HG02588 (cell line): ENCODE results near the gene ERC2.

ENCODE experiments used
- ATAC-seq: cut with Tn5 transposase; IDR thresholded peaks from one replicate; pipeline ENCODE4 v1.9.1; 2021; ENCODE audit warnings: mild to moderate bottlenecking, moderate library complexity; ENCODE audit not compliant: unreplicated experiment

Gene ERC2

GRCh38 chr3:55698831-55699230 is 769.4 kb downstream of the ERC2 start:
- no peak for ATAC-seq

DNA sequence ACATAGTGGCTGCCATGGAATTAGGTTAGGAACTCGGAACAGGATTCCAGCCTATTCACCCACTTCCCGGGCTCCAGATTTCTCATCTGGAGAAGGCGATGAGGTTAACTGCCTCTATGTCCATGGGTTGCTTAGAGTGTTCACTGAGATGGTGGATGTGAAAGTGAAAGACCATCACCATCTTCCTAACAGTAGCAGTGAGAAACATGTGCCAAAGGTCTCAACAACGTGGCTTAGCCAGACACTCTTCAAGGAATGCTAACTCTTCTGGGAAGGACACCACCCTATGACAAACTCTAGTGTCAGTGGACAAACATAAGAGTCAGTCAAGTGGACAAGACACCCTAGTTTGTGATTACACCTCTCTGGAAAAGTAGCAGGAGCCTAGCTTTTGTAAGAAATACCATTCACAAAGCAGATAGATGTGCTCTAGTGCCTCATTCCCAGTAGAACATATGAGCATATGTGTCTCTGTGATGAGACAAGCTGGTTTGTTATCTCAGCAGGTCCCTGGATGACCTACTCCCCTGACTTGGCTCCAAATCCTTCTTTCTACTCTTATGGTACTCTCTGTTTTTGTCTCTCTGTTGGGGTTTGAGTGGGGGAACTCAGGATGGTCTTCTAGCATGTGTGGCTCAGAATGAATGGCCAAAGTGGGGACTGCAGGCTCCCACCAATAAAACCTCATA is 770.9 kb downstream of the ERC2 start:
- ATAC-seq: no peak

GRCh38 chr3:55692957-55693558 is 775.2 kb downstream of the ERC2 start:
- ATAC-seq: no peak

DNA sequence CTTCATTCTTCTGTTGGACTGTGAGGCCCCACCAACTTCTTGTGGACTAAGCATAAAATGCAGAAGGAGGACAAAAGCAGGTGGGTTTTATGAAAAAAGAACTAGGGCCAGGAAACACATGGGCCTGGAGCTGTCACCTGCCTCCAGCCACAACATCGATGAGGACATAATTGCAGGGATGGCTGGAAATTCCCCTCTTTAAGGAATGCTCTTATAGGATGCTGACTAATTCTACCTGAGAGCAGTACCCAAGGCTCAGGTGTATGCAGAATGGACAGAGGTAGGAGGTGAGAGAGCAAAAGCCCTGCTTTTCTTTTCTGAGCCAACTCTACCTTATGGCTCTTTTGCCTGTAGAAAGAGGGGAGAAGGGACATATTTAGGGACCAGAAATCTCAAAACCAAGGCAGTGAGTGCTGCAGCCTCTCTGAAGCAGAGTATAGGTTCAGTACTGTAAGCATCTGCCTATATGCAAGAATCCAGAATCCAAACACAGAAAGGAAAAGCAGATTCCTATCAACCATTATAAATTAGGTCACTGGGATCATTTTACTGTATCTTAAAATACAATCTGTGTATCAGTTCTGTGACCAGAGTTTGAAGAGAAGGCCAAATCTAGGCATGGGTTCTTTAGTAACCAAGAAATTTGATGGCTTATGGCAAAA is 775.8 kb downstream of the ERC2 start:
- no peak for ATAC-seq

DNA sequence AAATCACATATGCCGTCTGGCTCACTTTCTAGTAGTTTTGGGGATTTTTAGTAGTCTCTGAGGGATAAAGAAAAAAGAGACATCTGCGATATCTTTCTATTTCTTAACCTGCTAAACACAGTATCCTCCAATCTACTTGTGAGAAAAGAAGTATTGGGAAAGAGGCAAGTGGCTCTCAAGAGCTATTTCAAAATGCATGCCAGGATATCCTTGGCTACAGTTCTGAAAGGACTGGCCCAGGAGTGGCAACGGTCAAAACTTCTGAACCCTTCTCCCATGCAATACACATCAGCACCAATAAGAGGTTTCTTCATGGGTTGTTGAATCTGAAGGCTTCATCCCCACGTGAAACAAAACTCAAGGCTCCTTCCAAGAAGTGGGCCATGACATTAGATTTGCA is 777.1 kb downstream of the ERC2 start:
- ATAC-seq: no peak

GRCh38 chr3:55690726-55691125 is 777.5 kb downstream of the ERC2 start:
- ATAC-seq: peak; percentile 65

DNA sequence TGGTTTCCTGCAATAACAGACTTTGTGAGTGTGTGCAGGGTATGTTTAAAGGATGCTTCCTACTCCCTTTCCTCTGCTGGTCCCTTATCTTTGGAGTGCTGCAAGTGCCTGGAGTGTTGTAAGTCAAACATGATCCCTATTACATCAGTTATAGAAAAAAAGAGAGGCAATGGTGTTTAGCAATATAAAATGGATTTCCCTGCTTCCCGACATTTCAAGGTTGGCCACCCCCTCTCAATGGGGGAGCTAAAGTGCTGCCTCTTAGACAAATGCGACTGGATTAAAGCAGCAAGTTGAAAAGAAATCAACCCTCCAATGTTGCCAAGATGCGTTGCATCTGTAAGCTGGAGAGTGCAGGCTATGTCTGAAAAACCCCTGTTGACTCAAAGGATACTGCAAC is 778.1 kb downstream of the ERC2 start:
- ATAC-seq: no peak

- no peak for ATAC-seq
Measured at GRCh38 chr3:55688154-55688553, 780.1 kb downstream of the ERC2 start.

GRCh38 chr3:55687526-55687925 is 780.7 kb downstream of the ERC2 start:
- ATAC-seq: no peak

DNA sequence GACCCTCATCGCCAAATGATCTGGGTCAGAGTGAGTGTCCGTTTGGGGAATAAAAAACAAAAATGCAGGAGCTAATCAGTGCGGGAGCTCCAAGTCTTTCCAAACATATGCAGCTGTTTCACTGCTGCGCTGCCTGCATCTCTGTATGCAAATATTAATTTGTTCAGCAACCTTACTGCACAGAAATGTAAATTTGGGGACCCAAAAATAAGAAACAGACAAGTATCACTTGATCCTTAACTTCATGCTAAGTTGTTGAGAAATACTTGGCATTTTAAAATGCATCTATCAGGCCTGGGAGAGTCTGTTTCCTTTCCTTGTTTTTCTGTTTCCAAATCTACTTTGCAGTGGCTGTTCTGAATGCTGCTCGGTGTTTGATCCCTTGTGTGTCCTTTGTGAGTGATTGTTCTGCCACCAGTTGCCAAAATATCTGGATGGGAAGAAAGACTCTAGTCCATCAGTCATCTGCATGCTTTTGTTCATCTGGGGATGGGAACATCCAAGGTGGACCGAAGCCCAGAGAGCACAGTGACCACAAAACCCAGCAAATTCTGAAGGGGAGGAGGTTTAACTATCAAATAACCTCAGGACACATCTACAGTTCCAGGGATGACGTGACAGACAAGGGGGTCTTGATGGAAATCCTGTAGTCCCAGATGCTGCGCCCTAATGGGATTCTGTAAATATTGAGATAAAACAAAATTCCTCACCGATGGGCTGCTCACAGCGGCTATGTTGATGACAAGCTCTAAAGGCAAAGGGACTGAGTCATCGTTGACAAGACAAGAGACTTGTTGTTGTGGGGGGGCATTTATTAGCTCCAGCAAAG is 781.6 kb downstream of the ERC2 start:
- no peak for ATAC-seq

DNA sequence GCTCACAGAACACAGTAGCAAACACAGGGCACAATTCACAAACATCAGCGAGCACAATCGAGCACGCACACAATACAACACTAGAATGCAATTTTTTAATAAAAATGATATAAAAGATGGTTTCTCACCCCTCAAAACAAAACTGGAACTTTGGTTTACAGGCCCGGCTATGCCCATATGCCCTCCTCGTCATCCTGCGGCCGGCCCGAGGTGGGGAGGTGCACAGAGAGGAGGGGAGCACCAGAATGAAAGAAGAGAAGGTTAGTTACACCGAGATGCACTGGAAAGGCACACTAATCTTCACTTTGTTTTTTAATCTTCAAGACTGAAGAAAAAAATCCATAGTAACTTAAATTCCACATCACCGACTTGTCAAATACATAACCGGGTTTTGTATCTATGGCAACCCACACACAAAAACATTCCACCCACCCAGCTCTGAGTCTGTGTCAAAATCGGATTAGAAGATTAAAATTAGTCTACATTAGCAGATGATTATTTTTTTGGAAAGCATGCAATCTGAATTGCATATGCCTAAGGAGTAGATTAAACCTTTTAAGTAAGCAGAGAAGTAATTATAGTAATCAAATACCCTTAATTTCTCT is 784.5 kb downstream of the ERC2 start:
- ATAC-seq: no peak

GRCh38 chr3:55682461-55682860 is 785.8 kb downstream of the ERC2 start:
- no peak for ATAC-seq

GRCh38 chr3:55678546-55679216 is 789.6 kb downstream of the ERC2 start:
- ATAC-seq: no peak

DNA sequence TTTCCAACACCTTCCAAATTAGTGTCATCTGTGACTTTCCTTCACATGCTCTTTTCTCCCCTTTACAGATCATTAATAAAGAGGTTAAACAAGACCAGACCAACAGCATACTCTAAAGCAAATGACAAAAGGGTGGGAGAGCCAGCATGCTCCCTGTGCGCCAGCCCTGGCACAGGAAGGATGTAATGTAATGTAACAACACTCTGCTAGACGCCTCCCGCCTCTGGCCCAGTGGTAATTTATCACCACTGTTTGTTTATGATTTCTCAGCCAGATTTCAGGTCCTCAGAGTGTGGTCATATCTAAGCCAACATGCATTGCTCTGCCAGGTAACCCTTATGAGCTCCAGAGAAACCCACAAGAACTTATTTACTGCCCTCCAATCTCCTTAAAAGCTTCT is 791.6 kb downstream of the ERC2 start:
- ATAC-seq: no peak

DNA sequence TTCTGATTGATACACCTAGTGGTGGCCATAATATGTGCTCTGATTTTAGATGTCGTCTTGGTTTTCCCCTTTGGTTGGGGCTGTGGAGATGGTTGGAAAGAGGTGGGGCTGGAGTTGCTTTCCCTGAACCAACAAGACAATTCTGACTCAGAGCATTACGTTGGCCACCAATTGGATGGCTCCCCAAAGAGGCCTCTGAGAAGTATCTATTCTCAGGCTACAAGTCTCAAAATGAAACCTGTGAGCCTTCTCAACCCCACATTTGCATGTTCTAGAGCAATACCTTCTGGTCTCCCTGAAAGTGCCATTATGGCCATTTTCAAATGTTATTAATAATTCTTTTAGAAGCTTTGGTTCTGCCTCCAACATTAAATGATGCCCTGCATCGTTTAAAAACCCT is 792.8 kb downstream of the ERC2 start:
- ATAC-seq: peak; percentile 97

DNA sequence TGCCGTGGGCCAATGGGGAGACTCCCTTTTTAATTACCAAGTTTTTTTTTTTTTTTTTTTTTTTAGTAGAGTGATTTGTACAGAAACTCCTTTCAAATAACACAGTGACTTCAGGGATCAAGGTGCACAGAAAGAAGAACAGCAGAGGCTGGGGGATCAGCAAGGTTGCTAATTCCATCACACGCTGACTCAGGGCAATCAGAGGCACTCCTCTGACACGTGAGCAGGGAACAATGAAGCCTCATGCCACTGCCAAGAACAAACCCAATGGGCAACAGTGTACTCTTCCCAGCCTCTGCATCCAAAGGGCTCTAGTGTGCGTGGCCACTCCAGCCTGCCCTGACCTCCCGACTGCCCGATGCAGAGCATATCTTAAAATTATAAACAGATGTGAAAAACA is 794.5 kb downstream of the ERC2 start:
- no peak for ATAC-seq

DNA sequence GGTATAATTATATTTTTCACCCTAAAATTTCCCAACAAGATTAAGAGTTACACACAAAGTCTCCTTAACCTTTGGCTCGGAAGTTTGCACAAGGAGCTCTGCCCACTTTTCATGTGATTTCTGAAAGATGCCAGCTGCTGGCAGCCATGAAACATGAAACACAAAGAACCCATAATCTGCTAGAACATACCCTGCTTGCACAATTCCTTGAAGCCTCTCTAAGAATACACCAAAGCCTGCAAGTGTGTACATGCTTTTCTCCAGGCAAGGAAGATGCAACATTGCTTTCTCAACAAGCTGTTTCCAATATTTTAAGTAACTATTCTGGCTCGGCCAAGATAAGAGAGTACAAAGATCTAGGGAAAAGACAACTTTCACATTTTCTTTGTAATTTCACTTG is 799.1 kb downstream of the ERC2 start:
- no peak for ATAC-seq

- no peak for ATAC-seq
Measured at GRCh38 chr3:55668359-55668758, 799.9 kb downstream of the ERC2 start.

- no peak for ATAC-seq
Measured at GRCh38 chr3:55664387-55664786, 803.9 kb downstream of the ERC2 start.

DNA sequence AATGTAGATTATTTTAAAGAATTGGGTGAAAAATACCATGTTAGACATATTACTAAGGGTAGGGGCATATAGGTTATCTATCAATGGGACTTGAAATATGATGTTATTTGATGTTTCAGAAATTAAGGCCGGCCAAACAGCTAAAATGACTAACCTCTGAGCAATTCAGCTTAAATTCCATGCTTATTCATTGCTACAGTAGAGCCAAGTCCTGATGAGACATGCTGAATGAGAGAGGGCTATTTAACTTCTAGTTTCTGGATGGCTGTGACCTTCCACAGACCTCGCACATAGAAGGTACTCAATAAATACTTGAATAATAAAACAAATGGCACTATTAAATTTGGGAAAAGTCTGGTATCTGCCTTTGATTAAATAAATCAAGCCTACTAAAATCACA is 805.6 kb downstream of the ERC2 start:
- ATAC-seq: no peak

DNA sequence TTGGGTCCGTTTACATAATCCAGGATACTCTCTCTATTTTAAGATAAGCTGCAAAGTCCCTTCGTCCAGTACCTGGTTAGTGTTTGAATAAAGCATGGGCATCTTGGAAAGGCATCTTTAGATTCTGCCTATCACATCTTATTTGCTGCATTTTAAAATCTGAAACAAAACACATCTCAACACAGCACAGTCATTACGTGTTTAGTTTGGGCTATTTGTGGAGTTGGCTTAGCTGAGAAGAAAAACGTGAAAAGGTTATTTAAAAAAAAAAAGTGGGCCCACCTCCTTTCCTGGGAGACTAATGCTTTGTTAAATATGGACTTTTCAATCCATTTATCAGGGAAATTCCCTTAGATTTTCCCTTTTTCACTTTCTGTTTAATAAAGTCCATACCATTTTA is 806.7 kb downstream of the ERC2 start:
- no peak for ATAC-seq
